ENCODE data around the gene UBC. TPM values are rescaled to one million over a fixed set of nuclear protein-coding genes. Genes with fewer than 3 reads are reported as not detected.
"Not testable (repeated sequence)": the region's sequence is repeated elsewhere in the genome, so short reads cannot be mapped to it uniquely, and the experiment has no call there.

Gene UBC
- total RNA-seq, 1 donor from 2014 or later = 1,249 TPM

DNA sequence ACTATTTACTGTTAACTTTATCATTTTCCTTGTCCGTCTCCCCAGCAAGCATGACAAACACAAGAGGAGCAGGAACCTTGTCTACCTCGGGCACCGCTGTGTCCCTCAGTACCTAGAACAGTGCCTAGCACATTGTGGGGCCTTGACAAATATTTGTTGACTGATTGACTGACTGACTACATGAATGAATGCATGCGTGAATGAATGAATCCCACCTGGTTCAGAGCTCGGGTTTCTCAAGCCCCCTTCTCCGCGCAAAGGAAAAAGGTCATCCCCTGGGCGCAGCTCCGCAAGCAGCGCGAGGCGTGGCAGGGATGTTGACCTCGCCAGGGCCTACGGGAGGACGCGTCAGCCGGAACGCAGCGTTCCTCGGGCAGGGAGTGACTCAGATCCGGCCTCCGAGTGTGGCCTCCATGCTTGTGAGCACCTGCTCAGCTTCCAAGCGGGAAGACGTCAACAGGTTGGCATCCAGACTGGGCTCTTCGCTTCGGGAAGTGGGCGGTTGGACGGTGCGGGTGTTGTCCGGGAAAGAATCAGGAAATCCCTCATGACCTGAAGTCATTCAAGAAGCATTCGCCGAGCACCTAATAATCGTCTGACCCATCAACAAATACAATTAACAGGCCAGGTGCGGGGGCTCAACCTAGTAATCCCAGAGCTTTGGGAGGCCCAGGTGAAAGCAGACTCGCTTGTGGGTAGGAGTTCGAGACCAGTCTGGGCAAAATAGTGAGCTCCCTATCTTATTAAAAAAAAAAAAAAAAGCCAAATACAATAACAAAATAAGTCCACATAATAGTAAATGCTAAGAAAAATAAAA is 13.9 kb upstream of the UBC start:
- Mint-ChIP-seq H3K36me3 (ENCODE audit: unreplicated experiment) (no peaks in the 10 kb centered on the region), H3K9me3 (ENCODE audit: unreplicated experiment) (no peaks in the 10 kb centered on the region), H3K27me3 (ENCODE audit: unreplicated experiment) (no peaks in the 10 kb centered on the region), H3K4me3 (ENCODE audit: unreplicated experiment) (peak overlapping the region; percentile 91), H3K27ac (ENCODE audit: unreplicated experiment) (peak overlapping the region; percentile 96), H3K4me1 (ENCODE audit: unreplicated experiment) (peaks cover 20% of the 10 kb centered on the region)
- no peak for DNase-seq (ENCODE audit: extremely low spot score, unreplicated experiment)
- TF ChIP-seq, protein P1, sequence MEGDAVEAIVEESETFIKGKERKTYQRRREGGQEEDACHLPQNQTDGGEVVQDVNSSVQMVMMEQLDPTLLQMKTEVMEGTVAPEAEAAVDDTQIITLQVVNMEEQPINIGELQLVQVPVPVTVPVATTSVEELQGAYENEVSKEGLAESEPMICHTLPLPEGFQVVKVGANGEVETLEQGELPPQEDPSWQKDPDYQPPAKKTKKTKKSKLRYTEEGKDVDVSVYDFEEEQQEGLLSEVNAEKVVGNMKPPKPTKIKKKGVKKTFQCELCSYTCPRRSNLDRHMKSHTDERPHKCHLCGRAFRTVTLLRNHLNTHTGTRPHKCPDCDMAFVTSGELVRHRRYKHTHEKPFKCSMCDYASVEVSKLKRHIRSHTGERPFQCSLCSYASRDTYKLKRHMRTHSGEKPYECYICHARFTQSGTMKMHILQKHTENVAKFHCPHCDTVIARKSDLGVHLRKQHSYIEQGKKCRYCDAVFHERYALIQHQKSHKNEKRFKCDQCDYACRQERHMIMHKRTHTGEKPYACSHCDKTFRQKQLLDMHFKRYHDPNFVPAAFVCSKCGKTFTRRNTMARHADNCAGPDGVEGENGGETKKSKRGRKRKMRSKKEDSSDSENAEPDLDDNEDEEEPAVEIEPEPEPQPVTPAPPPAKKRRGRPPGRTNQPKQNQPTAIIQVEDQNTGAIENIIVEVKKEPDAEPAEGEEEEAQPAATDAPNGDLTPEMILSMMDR (IDR thresholded peaks at IDR 0.05) = no peak

- H3K4me1 Mint-ChIP-seq (ENCODE audit: unreplicated experiment) = peaks cover 23% of the 10 kb centered on the region
- H3K9me3 Mint-ChIP-seq (ENCODE audit: unreplicated experiment) = no peaks in the 10 kb centered on the region
- TF ChIP-seq, protein P1 (IDR thresholded peaks at IDR 0.05) = no peak
- H3K27ac Mint-ChIP-seq (ENCODE audit: unreplicated experiment) = peak overlapping the region; percentile 96
- H3K27me3 Mint-ChIP-seq (ENCODE audit: unreplicated experiment) = no peaks in the 10 kb centered on the region
- H3K4me3 Mint-ChIP-seq (ENCODE audit: unreplicated experiment) = peak overlapping the region; percentile 91
- peak; percentile 96 for DNase-seq (ENCODE audit: extremely low spot score, unreplicated experiment)
- no peaks in the 10 kb centered on the region for H3K36me3 Mint-ChIP-seq (ENCODE audit: unreplicated experiment)
Observed at GRCh38 chr12:124927201-124928094, 13.0 kb upstream of the UBC start.

GRCh38 chr12:124925782-124926181 is 11.3 kb upstream of the UBC start:
- not testable (repeated sequence) for H3K36me3 Mint-ChIP-seq (ENCODE audit: unreplicated experiment); H3K27ac Mint-ChIP-seq (ENCODE audit: unreplicated experiment); H3K9me3 Mint-ChIP-seq (ENCODE audit: unreplicated experiment); DNase-seq (ENCODE audit: extremely low spot score, unreplicated experiment); H3K27me3 Mint-ChIP-seq (ENCODE audit: unreplicated experiment); H3K4me3 Mint-ChIP-seq (ENCODE audit: unreplicated experiment)
- peaks cover 39% of the 10 kb centered on the region for H3K4me1 Mint-ChIP-seq (ENCODE audit: unreplicated experiment)

DNA sequence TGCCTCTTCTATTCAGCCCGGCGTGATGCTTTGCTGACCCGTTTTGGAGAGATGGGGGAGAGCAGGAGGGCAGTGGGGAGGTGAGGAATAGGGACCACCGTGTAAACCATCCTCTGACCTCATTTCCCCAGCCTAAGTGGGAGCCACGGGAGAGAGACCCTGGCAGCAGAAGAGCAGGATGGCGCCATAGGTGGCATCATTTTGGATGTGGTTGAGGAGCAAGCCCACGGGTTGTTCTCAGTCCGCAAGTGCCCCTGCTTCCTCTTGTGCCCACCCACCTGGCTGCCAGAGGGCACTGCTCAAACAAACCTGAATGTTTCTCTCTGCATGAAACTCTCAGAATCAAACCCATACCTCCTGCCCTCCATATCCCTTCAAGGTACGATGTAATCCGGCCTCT is 10.7 kb upstream of the UBC start:
- H3K4me3 Mint-ChIP-seq (ENCODE audit: unreplicated experiment) = no peak overlapping the region
- peaks cover 43% of the 10 kb centered on the region for H3K4me1 Mint-ChIP-seq (ENCODE audit: unreplicated experiment)
- TF ChIP-seq, protein P1 (IDR thresholded peaks at IDR 0.05) = no peak
- no peak for DNase-seq (ENCODE audit: extremely low spot score, unreplicated experiment)
- no peaks in the 10 kb centered on the region for H3K27me3 Mint-ChIP-seq (ENCODE audit: unreplicated experiment)
- H3K27ac Mint-ChIP-seq (ENCODE audit: unreplicated experiment) = no peak overlapping the region
- no peaks in the 10 kb centered on the region for H3K9me3 Mint-ChIP-seq (ENCODE audit: unreplicated experiment)
- no peaks in the 10 kb centered on the region for H3K36me3 Mint-ChIP-seq (ENCODE audit: unreplicated experiment)

DNA sequence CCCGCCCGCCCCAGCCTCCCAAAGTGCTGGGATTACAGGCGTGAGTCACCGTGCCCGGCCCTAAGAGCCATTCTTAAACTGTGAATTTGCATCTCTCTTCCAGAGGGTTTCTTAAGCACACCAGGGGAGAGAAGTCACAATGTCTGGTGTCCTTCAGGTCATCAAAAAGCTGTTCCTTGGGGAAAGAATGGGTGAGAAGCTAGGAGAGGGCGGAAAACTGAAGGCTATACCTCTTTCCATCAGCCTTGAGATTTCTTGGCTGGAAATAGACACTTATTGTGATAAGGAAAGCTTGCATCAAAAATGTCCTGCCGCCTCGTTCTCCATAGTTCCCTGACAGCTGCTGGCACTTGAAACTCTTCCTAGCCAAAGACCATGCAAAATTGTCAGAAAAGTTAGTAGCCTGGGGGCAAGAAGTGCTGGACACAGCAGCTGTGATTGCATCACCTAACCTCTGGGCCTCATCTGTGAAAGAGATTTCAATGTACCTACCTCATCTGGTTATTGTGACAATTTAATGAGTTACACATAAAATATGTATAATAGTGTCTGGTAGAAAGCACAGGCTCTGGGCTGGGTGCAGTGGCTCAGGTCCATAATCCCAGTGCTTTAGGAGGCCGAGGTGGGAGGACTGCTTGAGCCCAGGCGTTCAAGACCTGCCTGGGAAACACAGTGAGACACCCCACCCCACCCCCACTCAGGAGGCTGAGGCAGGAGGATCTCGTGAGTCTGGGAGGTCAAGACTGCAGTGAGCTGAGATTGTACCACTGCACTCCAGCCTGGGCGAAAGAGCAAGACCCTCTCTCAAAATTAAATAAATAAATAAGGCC is 9.7 kb upstream of the UBC start:
- peaks cover 51% of the 10 kb centered on the region for H3K4me1 Mint-ChIP-seq (ENCODE audit: unreplicated experiment)
- peak overlapping the region; percentile 79 for H3K27ac Mint-ChIP-seq (ENCODE audit: unreplicated experiment)
- no peak for DNase-seq (ENCODE audit: extremely low spot score, unreplicated experiment)
- H3K36me3 Mint-ChIP-seq (ENCODE audit: unreplicated experiment) = no peaks in the 10 kb centered on the region
- H3K4me3 Mint-ChIP-seq (ENCODE audit: unreplicated experiment) = peak overlapping the region; percentile 35
- H3K27me3 Mint-ChIP-seq (ENCODE audit: unreplicated experiment) = no peaks in the 10 kb centered on the region
- TF ChIP-seq, protein P1 (IDR thresholded peaks at IDR 0.05) = no peak
- H3K9me3 Mint-ChIP-seq (ENCODE audit: unreplicated experiment) = no peaks in the 10 kb centered on the region
